GM21423 (cell line): ENCODE data around the gene HTATIP2.
A peak's percentile ranks its signal among the peaks of the same experiment; 100 is the strongest.
"Not testable (repeated sequence)": the region's sequence is repeated elsewhere in the genome, so short reads cannot be mapped to it uniquely, and the experiment has no call there.

Experiments used
- ATAC-seq: cut with Tn5 transposase; IDR thresholded peaks from one replicate; pipeline ENCODE4 v1.9.1; 2021; ENCODE audit warnings: mild to moderate bottlenecking, moderate library complexity; ENCODE audit not compliant: unreplicated experiment

Gene HTATIP2

GRCh38 chr11:20363500-20364340 lies at the start of gene HTATIP2:
TSS of gene HTATIP2 (plus strand) at chr11:20363714. CDS start at chr11:20364238, 524 bp downstream.
- peak; percentile 95 for ATAC-seq

GRCh38 chr11:20315800-20316199 lies 47.7 kb upstream of the HTATIP2 start:
- no peak for ATAC-seq

- ATAC-seq = no peak
Observed at GRCh38 chr11:20321177-20321576, 42.3 kb upstream of the HTATIP2 start.

- ATAC-seq = no peak
Observed at GRCh38 chr11:20327377-20327935, 36.1 kb upstream of the HTATIP2 start.

- no peak for ATAC-seq
Observed at GRCh38 chr11:20336056-20336455, 27.5 kb upstream of the HTATIP2 start.

GRCh38 chr11:20337526-20338154 lies 25.9 kb upstream of the HTATIP2 start:
- ATAC-seq = no peak

- no peak for ATAC-seq
Observed at GRCh38 chr11:20342347-20343141, 21.0 kb upstream of the HTATIP2 start.

GRCh38 chr11:20351136-20351535 lies 12.4 kb upstream of the HTATIP2 start:
- no peak for ATAC-seq

- no peak for ATAC-seq
Observed at GRCh38 chr11:20351751-20352262, 11.7 kb upstream of the HTATIP2 start.

GRCh38 chr11:20353829-20354434 lies 9.6 kb upstream of the HTATIP2 start:
- ATAC-seq = no peak

GRCh38 chr11:20355221-20356219 lies 8.0 kb upstream of the HTATIP2 start:
- peak; percentile 78 for ATAC-seq

GRCh38 chr11:20357150-20357549 lies 6.4 kb upstream of the HTATIP2 start:
- no peak for ATAC-seq

- no peak for ATAC-seq
Observed at GRCh38 chr11:20360650-20361049, 2.9 kb upstream of the HTATIP2 start.

- no peak for ATAC-seq
Observed at GRCh38 chr11:20362481-20362880, 1.0 kb upstream of the HTATIP2 start.

GRCh38 chr11:20363149-20363499 lies 390 bp upstream of the HTATIP2 start:
- no peak for ATAC-seq

- peak; percentile 3 for ATAC-seq
Observed at GRCh38 chr11:20364341-20364792, 853 bp downstream of the HTATIP2 start.

GRCh38 chr11:20365465-20365864 lies 2.0 kb downstream of the HTATIP2 start:
- ATAC-seq = not testable (repeated sequence)

GRCh38 chr11:20367313-20367948 lies 3.9 kb downstream of the HTATIP2 start:
- ATAC-seq = no peak

GRCh38 chr11:20368438-20368837 lies 4.9 kb downstream of the HTATIP2 start:
- ATAC-seq = no peak
